Ascending aorta (tissue), 2 donors: Measurements from ENCODE around the gene CCDC120. TPM values are rescaled to one million over a fixed set of nuclear protein-coding genes. Genes with fewer than 3 reads are reported as not detected.

Experiments
- DNase-seq, 2 donors: peaks; one replicate each; pipeline ENCODE4 v3.0.0-alpha.2; 2019; ENCODE audit warnings: low spot score in 2 of 2
- H3K27ac ChIP-seq, 2 donors: fragments of 200-600 bp; sonication (generic); one replicate each; pipeline ENCODE4 v1.5.1; 2016 to 2017; ENCODE audit warnings: mild to moderate bottlenecking in 1 of 2
- H3K27me3 ChIP-seq: fragments of 200-600 bp; sonication (generic); one replicate; pipeline ENCODE4 v1.5.1; 2017
- H3K36me3 ChIP-seq, 2 donors: fragments of 200-600 bp; sonication (generic); one replicate each; pipeline ENCODE4 v1.5.1; 2016
- H3K4me1 ChIP-seq, 2 donors: fragments of 200-600 bp; sonication (generic); one replicate each; pipeline ENCODE4 v1.5.1; 2016 to 2017; ENCODE audit warnings: mild to moderate bottlenecking in 1 of 2
- H3K4me3 ChIP-seq, 2 donors: fragments of 200-600 bp; sonication (generic); one replicate each; pipeline ENCODE4 v1.5.1; 2016 to 2017; ENCODE audit warnings: mild to moderate bottlenecking in 1 of 2
- H3K9me3 ChIP-seq, 2 donors: fragments of 200-600 bp; sonication (generic); one replicate each; pipeline ENCODE4 v1.5.1; 2016
- CTCF ChIP-seq, 3 experiments: fragments of 200-600 bp in 2 of 3; fragments of 450-650 bp in 1 of 3; sonication (generic) in 2 of 3; IDR thresholded peaks; one replicate each; pipeline ENCODE4 v1.5.1; 2016 to 2019; ENCODE audit warnings: antibody characterized with exemption in 3 of 3, mild to moderate bottlenecking in 1 of 3, moderate library complexity in 1 of 3
- intact Hi-C: fragments of 100-400 bp; cut with DNase I; formaldehyde crosslinking; loops from one replicate; pipeline ENCODE4 v1.15.1; 2023
- total RNA-seq: library from RNA; depleted of rRNA; stranded (reverse); fragments of >200 nt; gene quantifications from one replicate; pipeline ENCODE4 v1.1.0, GENCODE V29; 2016

CCDC120 gene
- total RNA-seq, 1 donor from 2014 or later, result 0.11 TPM

- peak overlapping the region in 1 of 2 donors; percentile 98 for H3K27ac ChIP-seq
These were observed 20.8 kb upstream of the CCDC120 start for GRCh38 chrX:49037883-49038475.

GRCh38 chrX:49039598-49040375, 19.0 kb upstream of the CCDC120 start:
- Histone ChIP-seq H3K36me3 (peaks cover 20 to 33% of the 10 kb centered on the region in 2 donors), H3K4me3 (peak overlapping the region; percentile 68 to 73), H3K27ac (peak overlapping the region; percentile 95 to 98), H3K27me3 (no peaks in the 10 kb centered on the region), H3K4me1 (peaks cover 0 to 3% of the 10 kb centered on the region in 2 donors), H3K9me3 (no peaks in the 10 kb centered on the region)
- DNase-seq, result peak; percentile 51 to 88
- no peak for TF ChIP-seq CTCF (IDR thresholded peaks at IDR 0.05)
- intact Hi-C loops, result loop anchor here (1.0 to 5.0 kb wide), 5 partner anchors 40 to 237 kb away; partner anchors contain the start of genes HDAC6, PQBP1, PRICKLE3 and TIMM17B

More at GRCh38 chrX:49037883-49038475, 20.8 kb upstream of the CCDC120 start:
- no peak for TF ChIP-seq CTCF (IDR thresholded peaks at IDR 0.05)
- no peak for DNase-seq
- no peaks in the 10 kb centered on the region for H3K27me3 ChIP-seq
- H3K4me1 ChIP-seq, result peaks cover 0 to 3% of the 10 kb centered on the region in 2 donors
- H3K36me3 ChIP-seq, result peaks cover 33 to 51% of the 10 kb centered on the region in 2 donors
- H3K4me3 ChIP-seq, result no peak overlapping the region
- intact Hi-C loops, result no loop called here
- H3K9me3 ChIP-seq, result no peaks in the 10 kb centered on the region

- Histone ChIP-seq H3K36me3 (peaks cover 20 to 33% of the 10 kb centered on the region in 2 donors), H3K27me3 (no peaks in the 10 kb centered on the region), H3K4me3 (peak overlapping the region; percentile 68 to 73), H3K27ac (peak overlapping the region; percentile 95 to 98), H3K9me3 (no peaks in the 10 kb centered on the region), H3K4me1 (peaks cover 0 to 3% of the 10 kb centered on the region in 2 donors)
- intact Hi-C loops, result loop anchor here (1.0 to 5.0 kb wide), 5 partner anchors 39 to 238 kb away; partner anchors contain the start of genes HDAC6, PQBP1, PRICKLE3 and TIMM17B
- no peak for DNase-seq
- TF ChIP-seq CTCF (IDR thresholded peaks at IDR 0.05), result no peak
These were observed 18.3 kb upstream of the CCDC120 start for GRCh38 chrX:49040376-49040955.

GRCh38 chrX:49041744-49042580, 16.8 kb upstream of the CCDC120 start:
- peak overlapping the region; percentile 95 to 98 for H3K27ac ChIP-seq
- no peak for DNase-seq
- no peaks in the 10 kb centered on the region for H3K27me3 ChIP-seq
- peaks cover 20 to 21% of the 10 kb centered on the region in 2 donors for H3K36me3 ChIP-seq
- no peak for TF ChIP-seq CTCF (IDR thresholded peaks at IDR 0.05)
- intact Hi-C loops, result loop anchor here (2.0 to 5.0 kb wide), 5 partner anchors 31 to 240 kb away; partner anchors contain the start of genes HDAC6, PQBP1, PRICKLE3 and TIMM17B
- H3K4me1 ChIP-seq, result peaks cover 0 to 3% of the 10 kb centered on the region in 2 donors
- H3K4me3 ChIP-seq, result peak overlapping the region; percentile 68 to 73
- H3K9me3 ChIP-seq, result no peaks in the 10 kb centered on the region
